C4-2B (cell line): ENCODE measurements around the gene FBRS.

Experiments used
- H3K27ac ChIP-seq: fragments of 450-650 bp; 2 replicates; pipeline ENCODE4 v1.5.1; 2017
- CTCF ChIP-seq: fragments of 450-650 bp; conservative IDR thresholded peaks from 2 replicates; pipeline ENCODE4 v1.5.1; 2017; ENCODE audit warnings: mild to moderate bottlenecking
- ZFX ChIP-seq: fragments of 450-650 bp; IDR thresholded peaks from 2 replicates; pipeline ENCODE4 v1.6.1; 2017

The FBRS gene

GRCh38 chr16:30655815-30656347 lies 2.4 kb upstream of the FBRS start:
- TF ChIP-seq ZFX = no peak
- no peak for TF ChIP-seq CTCF
- no peak overlapping the region for H3K27ac ChIP-seq

- H3K27ac ChIP-seq = peak overlapping the region; percentile 94
- no peak for TF ChIP-seq CTCF
- no peak for TF ChIP-seq ZFX
These were observed 1.8 kb upstream of the FBRS start for GRCh38 chr16:30656388-30656787.

- TF ChIP-seq CTCF = no peak
- TF ChIP-seq ZFX = no peak
- peak overlapping the region; percentile 94 for H3K27ac ChIP-seq
These were observed 1.0 kb upstream of the FBRS start for GRCh38 chr16:30656974-30657865.

GRCh38 chr16:30658731-30659506 lies 688 bp downstream of the FBRS start:
- TF ChIP-seq ZFX (no peak), CTCF (no peak; the same call in 1 of the 2 replicates)
- peak overlapping the region; percentile 94 for H3K27ac ChIP-seq

GRCh38 chr16:30659507-30660423 lies 1.5 kb downstream of the FBRS start:
- TF ChIP-seq ZFX (peak; percentile 89), CTCF (no peak; the same call in 1 of the 2 replicates)

GRCh38 chr16:30660424-30661261 lies 2.4 kb downstream of the FBRS start:
- H3K27ac ChIP-seq = peak overlapping the region; percentile 94
- no peak for TF ChIP-seq ZFX

More at GRCh38 chr16:30659507-30660423, 1.5 kb downstream of the FBRS start:
- H3K27ac ChIP-seq = peak overlapping the region; percentile 94
